CD4-positive, alpha-beta T cell treated with Interleukin-4 for 4 hours (primary cell): ENCODE data around the gene DPM2.

Experiments used
- DNase-seq: peaks from one replicate; pipeline ENCODE4 v3.0.0-alpha.2; 2020

Gene DPM2

GRCh38 chr9:127937388-127938297 lies at the start of gene DPM2:
Gene DPM2 (minus strand): TSS chr9:127937854. CDS start chr9:127937820, 34 bp downstream.
- DNase-seq, result peak; percentile 84

- no peak for DNase-seq
Measured at GRCh38 chr9:127987103-127987614, 49.5 kb upstream of the DPM2 start.

- no peak for DNase-seq
Measured at GRCh38 chr9:127985011-127985410, 47.4 kb upstream of the DPM2 start.

GRCh38 chr9:127983847-127984289 lies 46.2 kb upstream of the DPM2 start:
- DNase-seq, result no peak

- DNase-seq, result no peak
Measured at GRCh38 chr9:127982912-127983311, 45.3 kb upstream of the DPM2 start.

- DNase-seq, result no peak
Measured at GRCh38 chr9:127981559-127982121, 44.0 kb upstream of the DPM2 start.

- peak; percentile 95 for DNase-seq
Measured at GRCh38 chr9:127980706-127981558, 43.3 kb upstream of the DPM2 start, which contains the start of gene EEIG1. Gene EEIG1 (minus strand): TSS chr9:127980989. CDS start chr9:127980137, 852 bp downstream.

- DNase-seq, result no peak
Measured at GRCh38 chr9:127980060-127980705, 42.5 kb upstream of the DPM2 start.

- no peak for DNase-seq
Measured at GRCh38 chr9:127979333-127980059, 41.8 kb upstream of the DPM2 start.

- no peak for DNase-seq
Measured at GRCh38 chr9:127979015-127979332, 41.3 kb upstream of the DPM2 start.

- DNase-seq, result no peak
Measured at GRCh38 chr9:127977884-127978647, 40.4 kb upstream of the DPM2 start.

- peak; percentile 44 for DNase-seq
Measured at GRCh38 chr9:127977009-127977883, 39.6 kb upstream of the DPM2 start.

- DNase-seq, result peak; percentile 84
Measured at GRCh38 chr9:127976498-127976897, 38.8 kb upstream of the DPM2 start.

- no peak for DNase-seq
Measured at GRCh38 chr9:127975376-127976315, 38.0 kb upstream of the DPM2 start.

- DNase-seq, result no peak
Measured at GRCh38 chr9:127974769-127975261, 37.2 kb upstream of the DPM2 start.

- no peak for DNase-seq
Measured at GRCh38 chr9:127974001-127974768, 36.5 kb upstream of the DPM2 start.

- no peak for DNase-seq
Measured at GRCh38 chr9:127973169-127974000, 35.7 kb upstream of the DPM2 start.
